WTC11 (cell line): Measurements from ENCODE around the gene NEURL3.

Source experiments
- CREB1 ChIP-seq: sonication (generic); formaldehyde crosslinking; IDR thresholded peaks from 2 replicates; pipeline ENCODE4 v1.8.0; 2023; ENCODE audit warnings: mild to moderate bottlenecking, missing genetic modification reagents
- CREM ChIP-seq: sonication (generic); formaldehyde crosslinking; IDR thresholded peaks from 2 replicates; pipeline ENCODE4 v1.8.1; 2022; ENCODE audit warnings: mild to moderate bottlenecking, missing genetic modification reagents, moderate library complexity
- CTCF ChIP-seq: fragments of 200-600 bp; IDR thresholded peaks from 2 replicates; pipeline ENCODE4 v1.8.0; 2022; ENCODE audit warnings: antibody characterized with exemption
- ELF4 ChIP-seq: sonication (generic); formaldehyde crosslinking; IDR thresholded peaks from 2 replicates; pipeline ENCODE4 v1.8.1; 2022; ENCODE audit warnings: low read depth, mild to moderate bottlenecking, moderate library complexity, missing genetic modification reagents
- IRF1 ChIP-seq: sonication (generic); formaldehyde crosslinking; IDR thresholded peaks from 2 replicates; pipeline ENCODE4 v1.8.0; 2023; ENCODE audit warnings: missing genetic modification reagents
- JUN ChIP-seq: sonication (generic); formaldehyde crosslinking; IDR thresholded peaks from 2 replicates; pipeline ENCODE4 v1.8.0; 2023; ENCODE audit warnings: mild to moderate bottlenecking, missing genetic modification reagents
- NFYB ChIP-seq: sonication (generic); formaldehyde crosslinking; conservative IDR thresholded peaks from 2 replicates; pipeline ENCODE4 v1.8.0; 2022; ENCODE audit warnings: low read depth, missing genetic modification reagents
- USF2 ChIP-seq: sonication (generic); formaldehyde crosslinking; IDR thresholded peaks from 2 replicates; pipeline ENCODE4 v1.8.1; 2023; ENCODE audit warnings: mild to moderate bottlenecking, missing genetic modification reagents, moderate library complexity
- ZNF532 ChIP-seq: fragments of 250-450 bp; sonication (Bioruptor Pico); IDR thresholded peaks from 2 replicates; pipeline ENCODE4 v1.9.0; 2021; ENCODE audit warnings: mild to moderate bottlenecking, borderline replicate concordance

- TF ChIP-seq CREB1 (CRISPR knock-in tag): no peak
- no peak for TF ChIP-seq ZNF532 (CRISPR knock-in tag)
- TF ChIP-seq CTCF: no peak
- no peak for TF ChIP-seq IRF1 (CRISPR knock-in tag)
- no peak for TF ChIP-seq CREM
- no peak for TF ChIP-seq JUN (CRISPR knock-in tag)
- TF ChIP-seq ELF4 (CRISPR knock-in tag): no peak
- TF ChIP-seq NFYB (CRISPR knock-in tag): no peak
- TF ChIP-seq USF2: no peak
Observed at GRCh38 chr2:96449174-96449573, 56.0 kb downstream of the NEURL3 start.
